Posterior cingulate gyrus (tissue), 11 donors: ENCODE data around the gene PDE9A.
A peak's percentile ranks its signal among the peaks of the same experiment; 100 is the strongest.

Source experiments
- DNase-seq, 10 donors: peaks; one replicate each; pipeline versions ENCODE4 v3.0.0 to v3.0.0-alpha.2; 2020 to 2021; ENCODE audit warnings: mixed read lengths in 3 of 10
- intact Hi-C: fragments of 100-400 bp; cut with DNase I; formaldehyde crosslinking; loops from one replicate; pipeline ENCODE4 v1.15.1; 2023

PDE9A gene

GRCh38 chr21:42668298-42668992, 15.0 kb downstream of the PDE9A start:
- intact Hi-C loops, result no loop called here
- no peak for DNase-seq

- peak in 1 of 10 donors; percentile 47 for DNase-seq
- intact Hi-C loops, result no loop called here
Observed at GRCh38 chr21:42669041-42669440, 15.6 kb downstream of the PDE9A start.

GRCh38 chr21:42670058-42670880, 16.8 kb downstream of the PDE9A start:
- DNase-seq, result no peak
- intact Hi-C loops, result no loop called here

- intact Hi-C loops, result no loop called here
- DNase-seq, result no peak
Observed at GRCh38 chr21:42670884-42671283, 17.5 kb downstream of the PDE9A start.

- intact Hi-C loops, result no loop called here
- no peak for DNase-seq
Observed at GRCh38 chr21:42671778-42672593, 18.6 kb downstream of the PDE9A start.

GRCh38 chr21:42672699-42673458, 19.5 kb downstream of the PDE9A start:
- intact Hi-C loops, result no loop called here
- DNase-seq, result no peak

- intact Hi-C loops, result no loop called here
- DNase-seq, result no peak
Observed at GRCh38 chr21:42673633-42674328, 20.4 kb downstream of the PDE9A start.

GRCh38 chr21:42674351-42674940, 21.0 kb downstream of the PDE9A start:
- intact Hi-C loops, result no loop called here
- no peak for DNase-seq

GRCh38 chr21:42675403-42675802, 22.0 kb downstream of the PDE9A start:
- intact Hi-C loops, result no loop called here
- no peak for DNase-seq

GRCh38 chr21:42676808-42677207, 23.4 kb downstream of the PDE9A start:
- intact Hi-C loops, result no loop called here
- peak in 2 of 10 donors; percentile 23 to 43 for DNase-seq

GRCh38 chr21:42677339-42678321, 24.2 kb downstream of the PDE9A start:
- intact Hi-C loops, result no loop called here
- peak in 2 of 10 donors; percentile 42 to 73 for DNase-seq

GRCh38 chr21:42678618-42679295, 25.3 kb downstream of the PDE9A start:
- intact Hi-C loops, result no loop called here
- DNase-seq, result peak in 3 of 10 donors; percentile 56 to 79 (median 62)

GRCh38 chr21:42679319-42680057, 26.1 kb downstream of the PDE9A start:
- peak in 3 of 10 donors; percentile 41 to 72 (median 49) for DNase-seq
- intact Hi-C loops, result no loop called here

GRCh38 chr21:42680058-42680330, 26.6 kb downstream of the PDE9A start:
- peak in 2 of 10 donors; percentile 56 to 62 for DNase-seq
- intact Hi-C loops, result no loop called here

GRCh38 chr21:42680429-42680828, 27.0 kb downstream of the PDE9A start:
- DNase-seq, result peak in 3 of 10 donors; percentile 44 to 52 (median 48)
- intact Hi-C loops, result no loop called here

GRCh38 chr21:42681296-42682206, 28.1 kb downstream of the PDE9A start:
- intact Hi-C loops, result no loop called here

More at GRCh38 chr21:42681296-42682206, 28.1 kb downstream of the PDE9A start:
- DNase-seq, result peak in 4 of 10 donors; percentile 14 to 67 (median 60)
